Anterior cingulate cortex (tissue), 58 donors: ENCODE measurements around the gene FNDC4.

Experiments used
- DNase-seq, 58 donors: peaks; one replicate each; lab custom pipeline; 2025; lab: John Stamatoyannopoulos, UW

The FNDC4 gene

GRCh38 chr2:27495840-27496356 lies 898 bp upstream of the FNDC4 start:
- no peak for DNase-seq

- peak in 16 of 58 donors; percentile 6 to 72 (median 25) for DNase-seq
These were observed 586 bp downstream of the FNDC4 start for GRCh38 chr2:27494284-27494943.

- peak in 1 of 58 donors; percentile 46 for DNase-seq
These were observed 1.1 kb downstream of the FNDC4 start for GRCh38 chr2:27493948-27494283.

GRCh38 chr2:27492557-27492956 lies 2.4 kb downstream of the FNDC4 start:
- DNase-seq, result no peak

- peak; percentile 70 to 100 (median 97) for DNase-seq
These were observed 5.3 kb downstream of the FNDC4 start, which contains the start of gene IFT172 for GRCh38 chr2:27489498-27490397. Gene IFT172 (minus strand): TSS chr2:27489743. CDS start chr2:27489653, 90 bp downstream.

- DNase-seq, result peak in 3 of 58 donors; percentile 33 to 41 (median 37)
These were observed 5.9 kb downstream of the FNDC4 start for GRCh38 chr2:27489118-27489497.

DNA sequence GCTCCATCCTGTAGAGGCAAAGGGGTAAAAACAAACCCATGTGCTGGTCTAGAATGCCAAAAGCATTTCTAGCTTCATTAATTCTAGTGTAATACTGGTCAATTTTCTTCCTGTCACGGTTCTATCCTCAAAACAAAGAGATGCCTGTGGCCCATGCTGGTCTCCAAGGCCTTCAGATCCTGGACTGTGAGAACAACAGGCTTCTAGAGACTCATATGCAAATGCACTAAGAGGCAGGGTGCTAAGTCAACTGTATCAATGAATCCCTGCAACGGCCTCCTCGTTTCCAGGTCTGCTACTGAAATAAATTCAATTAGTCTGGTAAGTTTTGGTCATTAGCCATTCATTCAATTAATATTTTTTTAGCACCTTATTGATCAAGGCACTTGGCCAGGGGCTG lies 9.5 kb downstream of the FNDC4 start:
- DNase-seq, result peak in 3 of 58 donors; percentile 6 to 27 (median 8)

DNA sequence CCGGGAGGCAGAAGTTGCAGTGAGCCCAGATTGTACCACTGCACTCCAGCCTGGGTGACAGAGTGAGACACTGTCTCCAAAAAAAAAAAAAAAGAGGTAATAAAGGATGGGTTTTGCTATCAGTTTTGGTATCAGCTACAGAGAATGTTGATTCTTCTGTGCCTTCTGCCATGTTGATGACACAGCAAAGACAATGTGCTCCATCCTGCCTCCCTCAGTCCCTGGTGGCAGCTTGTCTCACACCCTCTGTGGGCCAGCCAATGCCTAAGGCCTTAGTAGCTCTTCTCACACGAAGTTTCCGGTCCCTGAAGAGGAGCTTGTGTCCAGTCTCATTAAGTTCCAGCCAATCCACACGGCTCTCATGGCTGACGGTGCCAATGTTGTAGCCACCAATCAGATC lies 23.0 kb downstream of the FNDC4 start:
- DNase-seq, result no peak

DNA sequence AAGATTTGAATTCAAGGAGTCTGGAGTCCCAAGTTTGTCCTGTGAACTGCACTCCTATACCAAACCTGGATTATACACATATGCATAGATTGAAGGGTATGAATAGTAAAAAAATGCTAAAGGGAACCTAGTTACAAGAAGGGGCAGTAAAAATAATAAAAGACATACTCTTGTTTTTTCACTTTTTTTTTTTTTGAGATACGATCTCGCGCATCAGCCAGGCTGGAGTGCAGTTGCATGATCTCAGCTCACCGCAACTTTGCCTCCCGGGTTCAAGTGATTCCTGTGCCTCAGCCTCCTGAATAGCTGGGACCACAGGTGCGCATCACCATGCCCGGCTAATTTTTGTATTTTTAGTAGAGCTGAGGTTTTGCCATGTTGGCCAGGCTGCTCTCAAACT lies 30.6 kb downstream of the FNDC4 start:
- no peak for DNase-seq

DNA sequence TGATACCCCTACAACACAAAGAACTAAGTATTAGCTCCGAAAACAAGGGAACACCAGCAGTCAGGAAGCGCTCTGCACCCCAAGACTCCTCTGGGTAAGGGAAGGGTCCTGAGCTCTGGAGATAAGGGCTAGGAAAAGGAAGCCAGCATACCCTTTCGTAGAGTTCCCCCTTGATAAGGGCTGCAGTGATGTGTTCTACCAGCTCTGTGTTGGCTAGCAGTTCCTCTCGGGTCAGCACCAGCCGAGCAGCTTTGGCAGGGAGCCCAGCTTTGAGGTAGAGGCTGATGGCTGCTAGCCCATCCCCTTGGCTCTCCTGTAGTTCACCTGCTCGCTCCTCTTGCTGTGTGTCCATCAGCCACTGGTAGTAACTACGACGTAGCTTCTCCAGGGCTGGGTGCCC lies 33.9 kb downstream of the FNDC4 start:
- no peak for DNase-seq

GRCh38 chr2:27453968-27454367 lies 41.0 kb downstream of the FNDC4 start:
- no peak for DNase-seq

- no peak for DNase-seq
These were observed 43.9 kb downstream of the FNDC4 start for GRCh38 chr2:27451095-27451494.

GRCh38 chr2:27448381-27448780 lies 46.6 kb downstream of the FNDC4 start:
- no peak for DNase-seq

- DNase-seq, result no peak
These were observed 48.9 kb downstream of the FNDC4 start for GRCh38 chr2:27446057-27446456.

- no peak for DNase-seq
These were observed 49.4 kb downstream of the FNDC4 start for GRCh38 chr2:27445615-27446014.

DNA sequence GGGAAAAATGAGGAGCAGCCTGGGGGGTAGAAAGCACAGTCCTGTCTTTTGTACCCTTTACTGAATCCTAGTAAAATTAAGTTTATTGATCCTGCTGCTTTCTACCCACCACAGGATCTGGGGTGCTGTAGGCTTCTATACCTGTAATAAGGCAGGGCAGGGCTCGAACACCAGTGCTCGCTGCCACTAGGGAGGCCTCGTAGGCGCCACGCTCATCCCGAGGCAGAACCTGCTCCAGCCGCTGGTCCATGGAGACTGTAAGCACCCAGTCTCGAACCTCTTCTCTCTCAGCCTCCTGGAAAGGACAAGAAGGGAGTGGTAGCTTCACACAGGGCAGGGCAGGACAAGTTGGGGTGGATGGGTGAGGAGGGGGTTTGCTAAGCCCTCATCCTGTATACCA lies 49.8 kb downstream of the FNDC4 start:
- DNase-seq, result no peak

GRCh38 chr2:27442920-27443282 lies 52.1 kb downstream of the FNDC4 start:
- no peak for DNase-seq

- DNase-seq, result peak in 2 of 58 donors; percentile 34 to 36
These were observed 52.8 kb downstream of the FNDC4 start, which contains the start of gene KRTCAP3 for GRCh38 chr2:27441958-27442919. Gene KRTCAP3 (plus strand): TSS chr2:27442381. CDS start chr2:27442413, 32 bp downstream.
